WI38 (cell line): ENCODE measurements around the gene ZSCAN25.
"Not testable (repeated sequence)": the region's sequence is repeated elsewhere in the genome, so short reads cannot be mapped to it uniquely, and the experiment has no call there.

Experiments
- H3K4me3 ChIP-seq: 2 replicates; pipeline ENCODE4 v1.5.1; 2011; ENCODE audit warnings: low read depth, mild to moderate bottlenecking, control low read depth, low read length
- TF ChIP-seq, protein P1 (sequence below): IDR thresholded peaks from 2 replicates; pipeline ENCODE4 v1.5.1; 2012; ENCODE audit warnings: low read depth, mild to moderate bottlenecking, control low read depth, low read length

ZSCAN25 gene

DNA sequence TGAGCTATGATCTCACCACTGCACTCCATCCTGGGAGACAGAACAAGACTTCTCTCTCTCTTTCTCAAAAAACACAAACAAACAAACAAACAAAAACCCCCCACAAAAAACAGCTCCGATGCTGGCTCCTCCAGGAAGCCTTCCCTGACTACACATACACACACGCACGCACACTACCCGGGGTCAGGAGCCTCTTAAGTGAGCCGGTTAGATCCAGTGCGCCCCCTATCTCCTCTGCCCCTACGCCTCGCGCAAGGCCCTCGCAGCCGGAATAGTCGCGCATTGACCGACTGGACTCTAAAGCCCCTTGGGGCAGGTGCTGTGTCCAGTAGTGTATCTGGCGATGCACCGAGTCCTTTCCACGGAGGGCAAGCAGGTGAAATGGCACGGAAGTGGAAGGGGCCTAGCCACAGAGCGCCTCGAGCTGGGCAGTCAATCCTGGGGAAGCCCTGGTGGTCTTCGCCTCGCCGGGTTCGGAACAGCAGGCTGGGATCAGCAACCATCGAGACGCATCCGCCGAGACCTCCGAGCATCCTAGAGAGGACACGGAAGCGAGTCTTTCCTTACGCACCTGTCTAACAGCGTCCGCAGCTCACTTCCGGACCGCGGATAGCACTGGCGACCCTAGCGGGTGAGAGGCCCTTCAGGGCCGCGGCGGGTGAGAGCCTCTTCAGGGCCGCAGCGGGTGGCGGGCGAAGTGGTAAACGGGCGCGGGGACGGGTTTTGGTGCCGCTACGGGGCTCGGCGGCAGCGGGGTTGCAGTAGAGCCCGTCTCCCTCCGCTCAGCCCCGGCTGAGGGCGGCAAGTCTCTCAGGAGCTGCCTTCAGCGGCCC is at the start of gene ZSCAN25:
ZSCAN25 (plus strand) TSS at position 588 of the 833 bp plus-strand sequence. CDS start 2,661 bp downstream, outside the sequence.
- TF ChIP-seq, protein P1, sequence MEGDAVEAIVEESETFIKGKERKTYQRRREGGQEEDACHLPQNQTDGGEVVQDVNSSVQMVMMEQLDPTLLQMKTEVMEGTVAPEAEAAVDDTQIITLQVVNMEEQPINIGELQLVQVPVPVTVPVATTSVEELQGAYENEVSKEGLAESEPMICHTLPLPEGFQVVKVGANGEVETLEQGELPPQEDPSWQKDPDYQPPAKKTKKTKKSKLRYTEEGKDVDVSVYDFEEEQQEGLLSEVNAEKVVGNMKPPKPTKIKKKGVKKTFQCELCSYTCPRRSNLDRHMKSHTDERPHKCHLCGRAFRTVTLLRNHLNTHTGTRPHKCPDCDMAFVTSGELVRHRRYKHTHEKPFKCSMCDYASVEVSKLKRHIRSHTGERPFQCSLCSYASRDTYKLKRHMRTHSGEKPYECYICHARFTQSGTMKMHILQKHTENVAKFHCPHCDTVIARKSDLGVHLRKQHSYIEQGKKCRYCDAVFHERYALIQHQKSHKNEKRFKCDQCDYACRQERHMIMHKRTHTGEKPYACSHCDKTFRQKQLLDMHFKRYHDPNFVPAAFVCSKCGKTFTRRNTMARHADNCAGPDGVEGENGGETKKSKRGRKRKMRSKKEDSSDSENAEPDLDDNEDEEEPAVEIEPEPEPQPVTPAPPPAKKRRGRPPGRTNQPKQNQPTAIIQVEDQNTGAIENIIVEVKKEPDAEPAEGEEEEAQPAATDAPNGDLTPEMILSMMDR: peak; percentile 32
- H3K4me3 ChIP-seq: peak within 1 kb of the TSS; percentile 91

DNA sequence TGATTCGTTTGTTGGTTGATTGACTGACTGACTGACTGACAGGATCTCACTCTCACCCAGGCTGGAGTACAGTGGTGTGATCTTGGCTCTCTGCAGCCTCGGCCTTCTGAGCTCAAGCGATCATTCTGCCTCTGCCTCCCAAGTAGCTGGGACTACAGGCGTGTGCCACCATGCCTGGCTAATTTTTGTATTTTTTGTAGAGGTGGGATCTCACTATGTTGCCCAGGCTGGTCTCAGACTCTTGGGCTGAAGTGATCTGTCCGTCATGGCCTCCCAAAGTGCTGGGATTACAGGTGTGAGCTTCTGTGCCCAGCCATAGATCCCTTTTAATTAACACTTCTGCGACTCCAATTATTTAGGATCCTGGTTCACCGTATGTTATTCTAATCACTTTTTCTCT is 48.0 kb upstream of the ZSCAN25 start:
- H3K4me3 ChIP-seq: not testable (repeated sequence)

- H3K4me3 ChIP-seq: no peak overlapping the region
- TF ChIP-seq, protein P1: no peak
Observed at GRCh38 chr7:99571768-99572167, 45.0 kb upstream of the ZSCAN25 start.

DNA sequence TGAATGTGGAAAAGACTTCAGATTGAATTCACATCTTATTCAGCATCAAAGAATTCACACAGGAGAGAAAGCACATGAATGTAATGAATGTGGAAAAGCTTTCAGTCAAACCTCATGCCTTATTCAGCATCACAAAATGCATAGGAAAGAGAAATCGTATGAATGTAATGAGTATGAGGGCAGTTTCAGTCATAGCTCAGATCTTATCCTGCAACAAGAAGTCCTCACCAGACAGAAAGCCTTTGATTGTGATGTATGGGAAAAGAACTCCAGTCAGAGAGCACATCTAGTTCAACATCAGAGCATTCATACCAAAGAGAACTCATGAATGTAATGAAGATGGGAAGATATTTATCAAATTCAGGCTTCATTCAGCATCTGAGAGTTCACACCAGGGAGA is 43.5 kb upstream of the ZSCAN25 start:
- H3K4me3 ChIP-seq: no peak overlapping the region
- TF ChIP-seq, protein P1: no peak

- H3K4me3 ChIP-seq: no peak overlapping the region
- TF ChIP-seq, protein P1: no peak
Observed at GRCh38 chr7:99576251-99576650, 40.5 kb upstream of the ZSCAN25 start.

- TF ChIP-seq, protein P1: no peak
- peak overlapping the region; percentile 61 for H3K4me3 ChIP-seq
Observed at GRCh38 chr7:99579281-99579955, 37.3 kb upstream of the ZSCAN25 start.

GRCh38 chr7:99579956-99580777 is 36.6 kb upstream of the ZSCAN25 start:
- TF ChIP-seq, protein P1: peak; percentile 35; the same call in 1 of the 2 replicates
- H3K4me3 ChIP-seq: peak overlapping the region; percentile 61

- H3K4me3 ChIP-seq: peak overlapping the region; percentile 61
Observed at GRCh38 chr7:99580778-99581332, 35.9 kb upstream of the ZSCAN25 start.
